Heart right ventricle (tissue), 16 donors: ENCODE data around the gene STK26. TPM values are rescaled to one million over a fixed set of nuclear protein-coding genes. Genes with fewer than 3 reads are reported as not detected.
A peak's percentile ranks its signal among the peaks of the same experiment; 100 is the strongest.

Source experiments
- ATAC-seq, 8 donors: fragments of 200-7000 bp; cut with Tn5 transposase; one replicate each; pipeline ENCODE4 v1.9.1; 2020; ENCODE audit warnings: mild to moderate bottlenecking in 8 of 8, moderate library complexity in 8 of 8, moderate number of reproducible peaks in 1 of 8
- DNase-seq, 2 donors: peaks; one replicate each; pipeline ENCODE4 v3.0.0-alpha.2; 2020
- H3K27ac ChIP-seq, 10 donors: fragments of 200-600 bp; sonication (generic) in 2 of 10; one replicate each; pipeline versions ENCODE4 v1.5.0 to v1.8.0; 2020 to 2022; ENCODE audit warnings: mild to moderate bottlenecking in 3 of 10
- H3K27me3 ChIP-seq, 7 donors: fragments of 200-600 bp; one replicate each; pipeline ENCODE4 v1.8.0; 2021 to 2022; ENCODE audit warnings: mild to moderate bottlenecking in 2 of 7
- H3K36me3 ChIP-seq, 9 donors: fragments of 200-600 bp; sonication (generic) in 1 of 9; one replicate each; pipeline versions ENCODE4 v1.5.0 to v1.8.0; 2020 to 2022; ENCODE audit warnings: mild to moderate bottlenecking in 2 of 9
- H3K4me1 ChIP-seq, 9 donors: fragments of 200-600 bp; sonication (generic) in 1 of 9; one replicate each; pipeline versions ENCODE4 v1.5.0 to v1.8.0; 2020 to 2022; ENCODE audit warnings: mild to moderate bottlenecking in 4 of 9
- H3K4me3 ChIP-seq, 10 donors: fragments of 200-600 bp; sonication (generic) in 2 of 10; one replicate each; pipeline versions ENCODE4 v1.5.0 to v1.8.0; 2020 to 2022; ENCODE audit warnings: mild to moderate bottlenecking in 7 of 10, moderate library complexity in 2 of 10
- H3K9me3 ChIP-seq, 11 donors: fragments of 200-600 bp in 10 of 11; sonication (generic) in 2 of 11; one replicate each; pipeline versions ENCODE4 v1.5.0 to v1.8.0; 2013 to 2022; ENCODE audit warnings: mild to moderate bottlenecking in 2 of 11, control low read depth in 1 of 11, moderate library complexity in 1 of 11
- WGBS, 2 donors: extraction: QIAGEN DNeasy Blood & Tissue Kit; methylation state at CpG; one replicate each; pipeline ENCODE4 v1.1.7; 2013; ENCODE audit warnings: inconsistent platforms in 1 of 2; 5-methylcytosine and 5-hydroxymethylcytosine counted together
- intact Hi-C, 10 donors: fragments of 100-400 bp; cut with DNase I; formaldehyde crosslinking; loops; one replicate each; pipeline versions ENCODE4 v1.11.1 to v1.14.2; 2022
- polyA plus RNA-seq, 2 donors: library from polyadenylated mRNA; stranded (reverse); fragments of 200-250 nt; gene quantifications; one replicate each; pipeline ENCODE4 v1.2.3, GENCODE V29; 2013
- total RNA-seq, 10 donors: library from RNA; stranded (reverse); fragmentation: NEBNext Ultra II Directional in 3 of 10; extraction: Animal tissue kit (Norgen Biotek cat#: 25700) in 3 of 10; gene quantifications; one replicate each; pipeline versions ENCODE4 v1.2.1 to v1.2.4, GENCODE V29; 2021 to 2023
- TF ChIP-seq, protein P1 (sequence below), 9 donors: fragments of 200-600 bp; sonication (generic) in 2 of 9; IDR thresholded peaks; one replicate each; pipeline versions ENCODE4 v1.5.0 to v1.8.0; 2021 to 2022; ENCODE audit warnings: antibody characterized with exemption in 9 of 9, mild to moderate bottlenecking in 5 of 9, moderate library complexity in 1 of 9
- donor health status: Arrhythmogenic right ventricular cardiomyopathy.
- donor health status: ischemic (EF 13 %, LVEDD 7.1; RV severe dilation, severe dysfunction).
- donor health status: healthy with polysubstance abuse.
- donor health status: DM: no; HTN: yes; CAD: no.
- donor health status: DM: no; HTN: no; CAD: no.
- donor health status: ischemic (EF 25% LVEDD 6.9; RV normal size, moderate dysfunction).
- donor health status: ischemic (EF 25% LVEDD 5.7; RV mildly dilated, moderate dysfunction).
- donor health status: healthy.
- donor health status: DM: yes; HTN: yes; CAD: no.
- donor health status: Ischemic cardiomyopathy.
- donor health status: ischemic (EF 35%, LVEDD 5.7; RV mildly dilated, moderate dysfunction).
- donor health status: nonischemic (EF 11% LVEDD 7.7; RV severe dilation, severe dysfunction).
- donor health status: DM: yes; HTN: yes; CAD: no.
- donor health status: PGD.
- donor health status: ischemic (EF 29% LVEDD 5.4; RV normal size, mild dysfunction).
- donor health status: nonischemic (EF 23%, LVEDD 6.1; RV moderate dilation, normal function).

The STK26 gene
- total and polyA plus RNA-seq, 12 donors = 0.54 to 3.3 (median 1.0) TPM

DNA sequence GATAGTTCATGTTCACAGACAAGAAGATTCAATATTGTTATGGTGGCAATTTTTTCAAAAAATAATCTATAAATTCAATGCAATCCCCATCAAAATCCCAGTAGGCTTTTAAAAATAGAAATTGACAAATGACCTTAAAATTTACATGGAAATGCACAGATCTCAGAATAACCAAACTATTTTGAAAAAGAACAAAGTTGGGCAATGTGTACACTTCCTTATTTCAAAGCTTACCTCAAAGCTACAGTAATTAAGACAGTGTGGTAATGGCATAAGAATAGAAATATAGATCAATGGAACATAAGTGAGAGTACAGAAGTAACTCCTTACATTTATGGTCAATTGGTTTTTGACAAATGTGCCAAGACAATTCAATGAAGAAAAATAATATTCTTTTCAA, 65.8 kb downstream of the STK26 start:
- H3K27me3 ChIP-seq = peaks cover 0 to 82% (median 0%) of the 10 kb centered on the region in 7 donors
- intact Hi-C loops = loop anchor here in 1 of 10 donors (10.0 kb wide), 1 partner anchor 244 kb away; no protein-coding TSS in a partner anchor
- no peaks in the 10 kb centered on the region for H3K36me3 ChIP-seq
- no peaks in the 10 kb centered on the region for H3K9me3 ChIP-seq
- TF ChIP-seq, protein P1, sequence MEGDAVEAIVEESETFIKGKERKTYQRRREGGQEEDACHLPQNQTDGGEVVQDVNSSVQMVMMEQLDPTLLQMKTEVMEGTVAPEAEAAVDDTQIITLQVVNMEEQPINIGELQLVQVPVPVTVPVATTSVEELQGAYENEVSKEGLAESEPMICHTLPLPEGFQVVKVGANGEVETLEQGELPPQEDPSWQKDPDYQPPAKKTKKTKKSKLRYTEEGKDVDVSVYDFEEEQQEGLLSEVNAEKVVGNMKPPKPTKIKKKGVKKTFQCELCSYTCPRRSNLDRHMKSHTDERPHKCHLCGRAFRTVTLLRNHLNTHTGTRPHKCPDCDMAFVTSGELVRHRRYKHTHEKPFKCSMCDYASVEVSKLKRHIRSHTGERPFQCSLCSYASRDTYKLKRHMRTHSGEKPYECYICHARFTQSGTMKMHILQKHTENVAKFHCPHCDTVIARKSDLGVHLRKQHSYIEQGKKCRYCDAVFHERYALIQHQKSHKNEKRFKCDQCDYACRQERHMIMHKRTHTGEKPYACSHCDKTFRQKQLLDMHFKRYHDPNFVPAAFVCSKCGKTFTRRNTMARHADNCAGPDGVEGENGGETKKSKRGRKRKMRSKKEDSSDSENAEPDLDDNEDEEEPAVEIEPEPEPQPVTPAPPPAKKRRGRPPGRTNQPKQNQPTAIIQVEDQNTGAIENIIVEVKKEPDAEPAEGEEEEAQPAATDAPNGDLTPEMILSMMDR (IDR thresholded peaks at IDR 0.05) = no peak
- H3K27ac ChIP-seq = no peak overlapping the region
- no peaks in the 10 kb centered on the region for H3K4me1 ChIP-seq
- no peak for ATAC-seq
- H3K4me3 ChIP-seq = no peak overlapping the region
- DNase-seq = no peak

- peaks cover 0 to 81% (median 0%) of the 10 kb centered on the region in 7 donors for H3K27me3 ChIP-seq
- TF ChIP-seq, protein P1 (IDR thresholded peaks at IDR 0.05) = no peak
- H3K4me1 ChIP-seq = no peaks in the 10 kb centered on the region
- intact Hi-C loops = loop anchor here in 6 of 10 donors (5.0 to 10.0 kb wide), 6 partner anchors 124 to 544 kb away; partner anchors contain the start of gene RAP2C (in 4 of the 6)
- no peak for DNase-seq
- H3K36me3 ChIP-seq = no peaks in the 10 kb centered on the region
- H3K9me3 ChIP-seq = no peaks in the 10 kb centered on the region
- no peak for ATAC-seq
- no peak overlapping the region for H3K4me3 ChIP-seq
- WGBS, 2 donors = 62 to 74% methylated on average over 8 of the region's 8 CpGs
- no peak overlapping the region for H3K27ac ChIP-seq
Measured at GRCh38 chrX:132090403-132091159, 67.5 kb downstream of the STK26 start.

DNA sequence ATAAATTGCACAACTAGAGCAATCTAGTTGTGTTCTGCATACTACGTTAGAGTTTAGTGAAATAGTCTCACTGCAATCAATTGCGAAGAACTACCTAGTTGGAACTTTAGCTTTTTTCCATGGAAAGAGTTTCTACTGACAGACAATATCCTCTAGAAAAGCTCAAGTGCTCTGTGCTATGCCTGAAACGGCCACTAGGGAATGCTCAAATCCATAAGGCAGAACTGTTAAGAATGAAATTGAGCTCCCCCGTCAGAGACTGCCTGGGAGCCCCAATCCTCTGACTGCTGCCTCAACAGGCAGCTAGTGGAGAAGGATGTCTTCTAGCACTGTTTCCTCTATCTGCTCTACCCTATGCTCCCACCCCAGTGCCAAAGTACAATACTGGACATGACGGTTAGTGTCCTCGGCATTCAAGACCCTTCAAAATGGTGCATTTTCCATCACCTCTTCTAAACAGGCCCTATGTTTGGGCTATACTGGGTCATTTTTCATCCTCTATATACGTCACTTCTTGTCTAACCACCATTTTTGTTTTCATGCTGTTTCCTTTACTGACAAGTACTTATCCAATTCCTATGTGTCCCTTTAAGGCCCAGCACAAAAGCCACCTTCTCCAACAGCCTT, 69.5 kb downstream of the STK26 start:
- peak in 4 of 8 donors; percentile 44 to 76 (median 54) for ATAC-seq
- intact Hi-C loops = loop anchor here in 6 of 10 donors (2.0 to 10.0 kb wide), 7 partner anchors 122 to 542 kb away; partner anchors contain the start of gene RAP2C (in 5 of the 6)

More for the DNA sequence above, 69.5 kb downstream of the STK26 start:
- Histone ChIP-seq H3K36me3 (no peaks in the 10 kb centered on the region), H3K27ac (no peak overlapping the region), H3K27me3 (peaks cover 0 to 80% (median 0%) of the 10 kb centered on the region in 7 donors), H3K4me3 (no peak overlapping the region), H3K4me1 (no peaks in the 10 kb centered on the region), H3K9me3 (no peaks in the 10 kb centered on the region)
- WGBS, 2 donors = 45 to 47% methylated on average over 7 of the region's 7 CpGs
- TF ChIP-seq, protein P1 (IDR thresholded peaks at IDR 0.05) = peak; percentile 54 to 78 (median 70)
- DNase-seq = peak in 1 of 2 donors; percentile 43
